Thoracic aorta (tissue), 2 donors: ENCODE data around the gene MLLT10. TPM values are rescaled to one million over a fixed set of nuclear protein-coding genes. Genes with fewer than 3 reads are reported as not detected.

Experiments used
- ATAC-seq: fragments of 150-250 bp; one replicate; pipeline ENCODE4 v1.8.0; 2017; ENCODE audit warnings: low read depth; ENCODE audit not compliant: insufficient number of reproducible peaks, low FRiP score
- DNase-seq: peaks from one replicate; pipeline ENCODE4 v3.0.0-alpha.2; 2020; ENCODE audit warnings: low spot score
- H3K27ac ChIP-seq, 2 donors: fragments of 200-600 bp; sonication (generic); 1 replicate in 1 of 2; 2 replicates in 1 of 2; pipeline ENCODE4 v1.5.1; 2016; ENCODE audit warnings: mild to moderate bottlenecking in 2 of 2, moderate library complexity in 2 of 2
- H3K27me3 ChIP-seq: fragments of 200-600 bp; sonication (generic); replicated peaks from 2 replicates; pipeline ENCODE4 v1.6.0; 2016; ENCODE audit warnings: mild to moderate bottlenecking; ENCODE audit not compliant: insufficient read depth
- H3K36me3 ChIP-seq: fragments of 200-600 bp; sonication (generic); one replicate; pipeline ENCODE4 v1.5.1; 2016
- H3K4me1 ChIP-seq, 2 donors: fragments of 200-600 bp; sonication (generic); 1 replicate in 1 of 2; 2 replicates in 1 of 2; pipeline versions ENCODE4 v1.5.1 to v1.6.0; 2016; ENCODE audit warnings: low read depth in 2 of 2, mild to moderate bottlenecking in 1 of 2; ENCODE audit not compliant: control insufficient read depth in 1 of 2
- H3K4me3 ChIP-seq: fragments of 200-600 bp; sonication (generic); 2 replicates; pipeline ENCODE4 v1.5.1; 2016; ENCODE audit warnings: mild to moderate bottlenecking
- H3K9me3 ChIP-seq: fragments of 200-600 bp; sonication (generic); 2 replicates; pipeline ENCODE4 v1.5.1; 2016
- total RNA-seq, 2 donors: library from RNA; depleted of rRNA; stranded (reverse); fragments of >200 nt; gene quantifications; one replicate each; pipeline versions ENCODE4 v1.1.0 to v1.2.3, GENCODE V29; 2016
- TF ChIP-seq, protein P1 (sequence below): fragments of 200-600 bp; sonication (generic); IDR thresholded peaks from one replicate; pipeline ENCODE4 v1.5.1; 2019; ENCODE audit warnings: antibody characterized with exemption

The MLLT10 gene
- total RNA-seq, 2 donors from 2014 or later, result 35.1 to 54.7 TPM

GRCh38 chr10:21692916-21693315 lies 158.9 kb downstream of the MLLT10 start:
- TF ChIP-seq, protein P1, sequence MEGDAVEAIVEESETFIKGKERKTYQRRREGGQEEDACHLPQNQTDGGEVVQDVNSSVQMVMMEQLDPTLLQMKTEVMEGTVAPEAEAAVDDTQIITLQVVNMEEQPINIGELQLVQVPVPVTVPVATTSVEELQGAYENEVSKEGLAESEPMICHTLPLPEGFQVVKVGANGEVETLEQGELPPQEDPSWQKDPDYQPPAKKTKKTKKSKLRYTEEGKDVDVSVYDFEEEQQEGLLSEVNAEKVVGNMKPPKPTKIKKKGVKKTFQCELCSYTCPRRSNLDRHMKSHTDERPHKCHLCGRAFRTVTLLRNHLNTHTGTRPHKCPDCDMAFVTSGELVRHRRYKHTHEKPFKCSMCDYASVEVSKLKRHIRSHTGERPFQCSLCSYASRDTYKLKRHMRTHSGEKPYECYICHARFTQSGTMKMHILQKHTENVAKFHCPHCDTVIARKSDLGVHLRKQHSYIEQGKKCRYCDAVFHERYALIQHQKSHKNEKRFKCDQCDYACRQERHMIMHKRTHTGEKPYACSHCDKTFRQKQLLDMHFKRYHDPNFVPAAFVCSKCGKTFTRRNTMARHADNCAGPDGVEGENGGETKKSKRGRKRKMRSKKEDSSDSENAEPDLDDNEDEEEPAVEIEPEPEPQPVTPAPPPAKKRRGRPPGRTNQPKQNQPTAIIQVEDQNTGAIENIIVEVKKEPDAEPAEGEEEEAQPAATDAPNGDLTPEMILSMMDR, result no peak
- DNase-seq (no peak), ATAC-seq (no peak)
- Histone ChIP-seq H3K36me3 (no peaks in the 10 kb centered on the region), H3K4me3 (no peak overlapping the region), H3K27ac (no peak overlapping the region), H3K27me3 (no peaks in the 10 kb centered on the region), H3K9me3 (no peaks in the 10 kb centered on the region), H3K4me1 (peaks cover 0 to 17% of the 10 kb centered on the region in 2 donors)

DNA sequence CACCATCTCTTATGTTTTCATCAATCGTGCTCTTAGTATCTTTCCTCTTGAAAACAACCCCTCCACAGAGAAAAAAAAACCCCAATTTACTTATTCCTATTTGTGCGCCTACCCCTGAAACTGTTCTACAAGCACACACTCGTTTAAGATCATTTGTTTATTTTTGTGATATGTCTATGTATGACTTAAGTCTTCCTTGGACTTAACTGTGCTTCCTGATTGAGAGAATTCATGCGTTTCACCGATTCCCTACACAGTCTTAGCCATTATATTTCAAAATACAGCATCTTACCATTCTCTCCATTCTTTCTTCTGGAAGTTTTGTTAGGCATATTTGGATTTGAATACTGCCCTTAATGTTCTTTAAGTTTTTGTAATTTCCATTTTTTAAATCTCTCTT lies 159.4 kb downstream of the MLLT10 start:
- H3K9me3 ChIP-seq, result no peaks in the 10 kb centered on the region
- no peak overlapping the region for H3K27ac ChIP-seq
- H3K36me3 ChIP-seq, result no peaks in the 10 kb centered on the region
- no peak for DNase-seq
- no peak overlapping the region for H3K4me3 ChIP-seq
- no peak for ATAC-seq
- TF ChIP-seq, protein P1, result no peak
- no peaks in the 10 kb centered on the region for H3K27me3 ChIP-seq
- H3K4me1 ChIP-seq, result peaks cover 0 to 17% of the 10 kb centered on the region in 2 donors

DNA sequence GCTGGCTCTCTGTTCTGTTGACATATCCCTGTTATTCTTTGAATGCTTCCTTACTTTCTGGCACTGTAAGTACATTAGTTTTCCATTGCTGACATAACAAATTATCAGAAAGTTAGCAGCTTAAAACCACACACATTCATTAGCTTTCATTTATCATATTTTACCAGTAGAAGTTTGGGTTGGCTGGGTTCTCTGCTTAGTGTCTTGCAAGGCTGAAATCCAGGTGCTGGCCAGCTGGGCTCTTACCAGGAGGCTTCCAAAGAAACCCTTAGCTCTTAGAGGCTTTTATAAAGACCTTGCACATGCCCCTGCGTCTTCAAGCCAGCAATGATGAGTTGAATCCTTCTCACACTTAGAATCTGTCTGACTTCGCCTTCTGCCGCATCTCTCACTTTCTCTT lies 160.6 kb downstream of the MLLT10 start:
- TF ChIP-seq, protein P1, result no peak
- Histone ChIP-seq H3K9me3 (peaks cover 3% of the 10 kb centered on the region), H3K27ac (no peak overlapping the region), H3K27me3 (no peaks in the 10 kb centered on the region), H3K4me1 (peaks cover 0 to 17% of the 10 kb centered on the region in 2 donors), H3K4me3 (no peak overlapping the region), H3K36me3 (no peaks in the 10 kb centered on the region)
- ATAC-seq (no peak), DNase-seq (no peak)

GRCh38 chr10:21696302-21696701 lies 162.3 kb downstream of the MLLT10 start:
- H3K9me3 ChIP-seq, result peaks cover 14% of the 10 kb centered on the region
- no peaks in the 10 kb centered on the region for H3K36me3 ChIP-seq
- peaks cover 0 to 17% of the 10 kb centered on the region in 2 donors for H3K4me1 ChIP-seq
- DNase-seq, result no peak
- TF ChIP-seq, protein P1, result no peak
- H3K27ac ChIP-seq, result no peak overlapping the region
- ATAC-seq, result no peak
- no peak overlapping the region for H3K4me3 ChIP-seq
- H3K27me3 ChIP-seq, result no peaks in the 10 kb centered on the region

GRCh38 chr10:21699575-21699974 lies 165.5 kb downstream of the MLLT10 start:
- Histone ChIP-seq H3K36me3 (no peaks in the 10 kb centered on the region), H3K4me1 (peaks cover 0 to 14% of the 10 kb centered on the region in 2 donors), H3K9me3 (peaks cover 14% of the 10 kb centered on the region), H3K4me3 (no peak overlapping the region), H3K27me3 (no peaks in the 10 kb centered on the region), H3K27ac (no peak overlapping the region)
- TF ChIP-seq, protein P1, result no peak
- DNase-seq (no peak), ATAC-seq (no peak)
